ENCODE data around the gene LGALS14. TPM values are rescaled to one million over a fixed set of nuclear protein-coding genes. Genes with fewer than 3 reads are reported as not detected.

The LGALS14 gene
- total and polyA plus RNA-seq, 12 donors, result 2.2 TPM; not detected in 11

- 66 to 75% (median 69%) methylated on average over 2 of the region's 2 CpGs for WGBS, 4 donors
These were observed 8.5 kb upstream of the LGALS14 start for GRCh38 chr19:39695759-39696158.

GRCh38 chr19:39696387-39696786, 7.9 kb upstream of the LGALS14 start:
- H3K36me3 ChIP-seq (replicated peaks in 1 of 2), result no peaks in the 10 kb centered on the region
- intact Hi-C loops (cut with DNase I), result no loop called here
- DNase-seq, result no peak
- WGBS, 4 donors, result 54 to 63% (median 59%) methylated on average over 2 of the region's 2 CpGs
- H3K4me1 ChIP-seq (replicated peaks in 1 of 2), result no peaks in the 10 kb centered on the region
- no peaks in the 10 kb centered on the region for H3K9me3 ChIP-seq (replicated peaks in 1 of 3)
- peaks cover 10% of the 10 kb centered on the region for H3K27me3 ChIP-seq
- no peak overlapping the region for H3K27ac ChIP-seq
- H3K4me3 ChIP-seq, result no peak overlapping the region
- TF ChIP-seq CTCF (IDR thresholded peaks at IDR 0.05) (no peak), POLR2A (IDR thresholded peaks at IDR 0.05) (no peak)

More at GRCh38 chr19:39695759-39696158, 8.5 kb upstream of the LGALS14 start:
- DNase-seq, result no peak
- TF ChIP-seq POLR2A (IDR thresholded peaks at IDR 0.05), result no peak
- no peak for TF ChIP-seq CTCF (IDR thresholded peaks at IDR 0.05)
- no peaks in the 10 kb centered on the region for H3K9me3 ChIP-seq (replicated peaks in 1 of 3)
- intact Hi-C loops (cut with DNase I), result no loop called here
- H3K4me1 ChIP-seq (replicated peaks in 1 of 2), result no peaks in the 10 kb centered on the region
- peaks cover 11% of the 10 kb centered on the region for H3K27me3 ChIP-seq
- no peaks in the 10 kb centered on the region for H3K36me3 ChIP-seq (replicated peaks in 1 of 2)
- no peak overlapping the region for H3K4me3 ChIP-seq
- no peak overlapping the region for H3K27ac ChIP-seq

GRCh38 chr19:39698535-39698934, 5.7 kb upstream of the LGALS14 start:
- Histone ChIP-seq H3K4me1 (replicated peaks in 1 of 2) (no peaks in the 10 kb centered on the region), H3K36me3 (replicated peaks in 1 of 2) (no peaks in the 10 kb centered on the region), H3K27ac (no peak overlapping the region), H3K27me3 (peaks cover 10% of the 10 kb centered on the region), H3K4me3 (no peak overlapping the region), H3K9me3 (replicated peaks in 1 of 3) (no peaks in the 10 kb centered on the region)
- intact Hi-C loops (cut with DNase I), result no loop called here
- no peak for TF ChIP-seq POLR2A (IDR thresholded peaks at IDR 0.05)
- TF ChIP-seq CTCF (IDR thresholded peaks at IDR 0.05), result no peak
- DNase-seq, result no peak

- H3K27me3 ChIP-seq, result peaks cover 10% of the 10 kb centered on the region
- intact Hi-C loops (cut with DNase I), result no loop called here
- no peaks in the 10 kb centered on the region for H3K4me1 ChIP-seq (replicated peaks in 1 of 2)
- no peaks in the 10 kb centered on the region for H3K36me3 ChIP-seq (replicated peaks in 1 of 2)
- TF ChIP-seq CTCF (IDR thresholded peaks at IDR 0.05) (no peak), POLR2A (IDR thresholded peaks at IDR 0.05) (no peak)
- 58 to 65% (median 59%) methylated on average over 5 of the region's 5 CpGs for WGBS, 4 donors
- H3K27ac ChIP-seq, result no peak overlapping the region
- no peak for DNase-seq
- H3K4me3 ChIP-seq, result no peak overlapping the region
- H3K9me3 ChIP-seq (replicated peaks in 1 of 3), result no peaks in the 10 kb centered on the region
These were observed 3.0 kb upstream of the LGALS14 start for GRCh38 chr19:39701291-39701690.
